HepG2 (cell line): ENCODE data around the gene ADGRF1.

Source experiments
- CBX2 ChIP-seq, 2 experiments: fragments of 200-600 bp in 1 of 2; sonication (generic); formaldehyde crosslinking in 1 of 2; IDR thresholded peaks; 2 replicates each; pipeline versions ENCODE4 v1.7.0 to v1.8.1; 2018 to 2022; ENCODE audit warnings: low read depth in 2 of 2, low read length in 1 of 2, mild to moderate bottlenecking in 1 of 2, missing genetic modification reagents in 1 of 2
- EP300 ChIP-seq, 3 experiments: sonication (generic) in 1 of 3; formaldehyde crosslinking in 1 of 3; IDR thresholded peaks; 2 replicates each; pipeline versions ENCODE4 v1.5.1 to v1.6.1; 2011 to 2020; ENCODE audit warnings: low read depth in 2 of 3, low read length in 2 of 3, borderline replicate concordance in 1 of 3, improper control_type of control experiment in 1 of 3, mild to moderate bottlenecking in 1 of 3, missing genetic modification reagents in 1 of 3, moderate library complexity in 1 of 3
- FOXM1 ChIP-seq: sonication (generic); formaldehyde crosslinking; IDR thresholded peaks from 2 replicates; pipeline ENCODE4 v1.5.0; 2020; ENCODE audit warnings: missing genetic modification reagents
- FOXP4 ChIP-seq: sonication (generic); formaldehyde crosslinking; IDR thresholded peaks from 2 replicates; pipeline ENCODE4 v1.4.0; 2020; ENCODE audit warnings: missing genetic modification reagents
- NR2C2 ChIP-seq: sonication (generic); formaldehyde crosslinking; IDR thresholded peaks from 2 replicates; pipeline ENCODE4 v1.4.0; 2020; ENCODE audit warnings: missing genetic modification reagents, mild to moderate bottlenecking, moderate library complexity, borderline replicate concordance
- POLR2AphosphoS5 ChIP-seq: IDR thresholded peaks from 2 replicates; pipeline ENCODE4 v1.6.1; 2012; ENCODE audit warnings: low read depth, low read length
- SETDB1 ChIP-seq: sonication (generic); formaldehyde crosslinking; IDR thresholded peaks from 2 replicates; pipeline ENCODE4 v1.5.1; 2020; ENCODE audit warnings: missing genetic modification reagents, mild to moderate bottlenecking, borderline replicate concordance
- SMAD1 ChIP-seq: sonication (generic); formaldehyde crosslinking; IDR thresholded peaks from 2 replicates; pipeline ENCODE4 v1.4.0; 2020; ENCODE audit warnings: missing genetic modification reagents, low read depth, mild to moderate bottlenecking, borderline replicate concordance
- ZNF251 ChIP-seq: sonication (generic); formaldehyde crosslinking; IDR thresholded peaks from 2 replicates; pipeline ENCODE4 v1.9.0; 2021; ENCODE audit warnings: mild to moderate bottlenecking, missing genetic modification reagents
- ZNF737 ChIP-seq: sonication (generic); formaldehyde crosslinking; IDR thresholded peaks from 2 replicates; pipeline ENCODE4 v1.5.0; 2020; ENCODE audit warnings: missing genetic modification reagents, mild to moderate bottlenecking, borderline replicate concordance

- no peak for TF ChIP-seq CBX2 (IDR thresholded peaks at IDR 0.05; ENCODE audit: low read depth, low read length)
- TF ChIP-seq CBX2 (CRISPR knock-in tag; IDR thresholded peaks at IDR 0.05; ENCODE audit: low read depth) = no peak
- no peak for TF ChIP-seq EP300 (IDR thresholded peaks at IDR 0.05; ENCODE audit: low read depth in 2 of 2, low read length in 2 of 2)
- TF ChIP-seq EP300 (CRISPR knock-in tag; IDR thresholded peaks at IDR 0.05; ENCODE audit: borderline replicate concordance) = no peak
- no peak for TF ChIP-seq FOXP4
- TF ChIP-seq ZNF251 = no peak
- TF ChIP-seq SMAD1 (CRISPR knock-in tag) = no peak
- TF ChIP-seq ZNF737 (CRISPR knock-in tag) = no peak
- no peak for TF ChIP-seq NR2C2 (CRISPR knock-in tag)
- no peak for TF ChIP-seq POLR2AphosphoS5
- TF ChIP-seq SETDB1 (CRISPR knock-in tag) = no peak
- no peak for TF ChIP-seq FOXM1
Measured at GRCh38 chr6:47071681-47072080, 29.5 kb upstream of the ADGRF1 start.
